OCI-LY7 (cell line): ENCODE results near the gene ARMC5.

ENCODE experiments used
- CTCF ChIP-seq: fragments of 200-600 bp; sonication (generic); conservative IDR thresholded peaks from 2 replicates; pipeline ENCODE4 v1.5.1; 2014; ENCODE audit warnings: mild to moderate bottlenecking, antibody characterized with exemption, low read length, moderate library complexity, mixed read lengths
- EZH2phosphoT487 ChIP-seq: fragments of 200-600 bp; sonication (generic); IDR thresholded peaks from 2 replicates; pipeline ENCODE4 v1.6.1; 2018; ENCODE audit warnings: low read depth, borderline replicate concordance, mild to moderate bottlenecking, mixed run types, antibody characterized with exemption, low read length, moderate library complexity, mixed read lengths

- TF ChIP-seq CTCF = no peak
- no peak for TF ChIP-seq EZH2phosphoT487
Observed at GRCh38 chr16:31478956-31479355, 19.7 kb downstream of the ARMC5 start.
